GM12878 (cell line): ENCODE results near the gene SPOCK1.

Experiments
- EP300 ChIP-seq, 2 experiments: fragments of 150-350 bp in 1 of 2; IDR thresholded peaks; 2 replicates each; pipeline ENCODE4 v1.6.1; 2011 to 2012; ENCODE audit warnings: low read depth in 2 of 2, low read length in 2 of 2, borderline replicate concordance in 1 of 2, improper control_type of control experiment in 1 of 2, inconsistent platforms in 1 of 2; ENCODE audit not compliant: control insufficient read depth in 1 of 2
- POLR2A ChIP-seq: IDR thresholded peaks from 2 replicates; pipeline ENCODE4 v1.6.1; 2011; ENCODE audit warnings: low read depth, mild to moderate bottlenecking, low read length
- POLR2AphosphoS5 ChIP-seq: IDR thresholded peaks from 2 replicates; pipeline ENCODE4 v1.6.1; 2011; ENCODE audit warnings: mild to moderate bottlenecking, low read length, inconsistent platforms
- TF ChIP-seq, protein P1 (sequence below): fragments of 450-650 bp; IDR thresholded peaks from 2 replicates; pipeline ENCODE4 v1.6.1; 2018; ENCODE audit warnings: mild to moderate bottlenecking, low read depth, moderate library complexity; ENCODE audit not compliant: partially characterized antibody
- TF ChIP-seq, protein P2 (sequence below): IDR thresholded peaks from 2 replicates; pipeline ENCODE4 v1.6.1; 2012; ENCODE audit warnings: mild to moderate bottlenecking, low read depth, low read length
- TF ChIP-seq, protein P3 (sequence below), 3 experiments: IDR thresholded peaks in 2 of 3; conservative IDR thresholded peaks in 1 of 3; 2 replicates each; pipeline ENCODE4 v1.5.1; 2011; ENCODE audit warnings: low read depth in 3 of 3, low read length in 3 of 3, mild to moderate bottlenecking in 3 of 3, control low read depth in 2 of 3, moderate library complexity in 2 of 3, inconsistent platforms in 1 of 3, mixed read lengths in 1 of 3; ENCODE audit not compliant: control insufficient read depth in 2 of 3, insufficient read depth in 1 of 3; ENCODE audit errors: extremely low read depth in 1 of 3

DNA sequence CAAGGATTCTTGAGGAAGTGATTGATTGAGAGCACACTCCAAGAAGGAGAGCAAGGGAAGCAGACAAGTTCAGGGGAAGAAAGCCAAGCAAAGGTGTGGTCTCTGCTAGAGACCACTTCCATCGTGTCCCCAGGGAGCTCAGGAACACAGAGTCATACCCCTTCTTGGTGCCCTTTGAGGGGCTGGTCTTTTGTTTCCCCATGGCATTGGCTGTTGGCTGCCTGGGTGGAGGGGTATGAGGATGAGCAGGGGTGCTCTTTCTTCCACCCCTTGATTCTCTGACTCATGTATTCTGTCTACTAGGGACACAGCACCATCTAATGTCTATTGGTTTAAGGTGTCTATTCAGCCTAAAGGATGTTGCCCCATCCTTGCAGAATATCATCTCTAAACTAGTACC, 11.5 kb upstream of the SPOCK1 start:
- TF ChIP-seq EP300 (IDR thresholded peaks at IDR 0.05; ENCODE audit: borderline replicate concordance in 1 of 2, control insufficient read depth in 1 of 2, low read depth in 2 of 2, low read length in 2 of 2) = no peak
- TF ChIP-seq, protein P1, sequence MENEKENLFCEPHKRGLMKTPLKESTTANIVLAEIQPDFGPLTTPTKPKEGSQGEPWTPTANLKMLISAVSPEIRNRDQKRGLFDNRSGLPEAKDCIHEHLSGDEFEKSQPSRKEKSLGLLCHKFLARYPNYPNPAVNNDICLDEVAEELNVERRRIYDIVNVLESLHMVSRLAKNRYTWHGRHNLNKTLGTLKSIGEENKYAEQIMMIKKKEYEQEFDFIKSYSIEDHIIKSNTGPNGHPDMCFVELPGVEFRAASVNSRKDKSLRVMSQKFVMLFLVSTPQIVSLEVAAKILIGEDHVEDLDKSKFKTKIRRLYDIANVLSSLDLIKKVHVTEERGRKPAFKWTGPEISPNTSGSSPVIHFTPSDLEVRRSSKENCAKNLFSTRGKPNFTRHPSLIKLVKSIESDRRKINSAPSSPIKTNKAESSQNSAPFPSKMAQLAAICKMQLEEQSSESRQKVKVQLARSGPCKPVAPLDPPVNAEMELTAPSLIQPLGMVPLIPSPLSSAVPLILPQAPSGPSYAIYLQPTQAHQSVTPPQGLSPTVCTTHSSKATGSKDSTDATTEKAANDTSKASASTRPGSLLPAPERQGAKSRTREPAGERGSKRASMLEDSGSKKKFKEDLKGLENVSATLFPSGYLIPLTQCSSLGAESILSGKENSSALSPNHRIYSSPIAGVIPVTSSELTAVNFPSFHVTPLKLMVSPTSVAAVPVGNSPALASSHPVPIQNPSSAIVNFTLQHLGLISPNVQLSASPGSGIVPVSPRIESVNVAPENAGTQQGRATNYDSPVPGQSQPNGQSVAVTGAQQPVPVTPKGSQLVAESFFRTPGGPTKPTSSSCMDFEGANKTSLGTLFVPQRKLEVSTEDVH = no peak
- TF ChIP-seq, protein P2, sequence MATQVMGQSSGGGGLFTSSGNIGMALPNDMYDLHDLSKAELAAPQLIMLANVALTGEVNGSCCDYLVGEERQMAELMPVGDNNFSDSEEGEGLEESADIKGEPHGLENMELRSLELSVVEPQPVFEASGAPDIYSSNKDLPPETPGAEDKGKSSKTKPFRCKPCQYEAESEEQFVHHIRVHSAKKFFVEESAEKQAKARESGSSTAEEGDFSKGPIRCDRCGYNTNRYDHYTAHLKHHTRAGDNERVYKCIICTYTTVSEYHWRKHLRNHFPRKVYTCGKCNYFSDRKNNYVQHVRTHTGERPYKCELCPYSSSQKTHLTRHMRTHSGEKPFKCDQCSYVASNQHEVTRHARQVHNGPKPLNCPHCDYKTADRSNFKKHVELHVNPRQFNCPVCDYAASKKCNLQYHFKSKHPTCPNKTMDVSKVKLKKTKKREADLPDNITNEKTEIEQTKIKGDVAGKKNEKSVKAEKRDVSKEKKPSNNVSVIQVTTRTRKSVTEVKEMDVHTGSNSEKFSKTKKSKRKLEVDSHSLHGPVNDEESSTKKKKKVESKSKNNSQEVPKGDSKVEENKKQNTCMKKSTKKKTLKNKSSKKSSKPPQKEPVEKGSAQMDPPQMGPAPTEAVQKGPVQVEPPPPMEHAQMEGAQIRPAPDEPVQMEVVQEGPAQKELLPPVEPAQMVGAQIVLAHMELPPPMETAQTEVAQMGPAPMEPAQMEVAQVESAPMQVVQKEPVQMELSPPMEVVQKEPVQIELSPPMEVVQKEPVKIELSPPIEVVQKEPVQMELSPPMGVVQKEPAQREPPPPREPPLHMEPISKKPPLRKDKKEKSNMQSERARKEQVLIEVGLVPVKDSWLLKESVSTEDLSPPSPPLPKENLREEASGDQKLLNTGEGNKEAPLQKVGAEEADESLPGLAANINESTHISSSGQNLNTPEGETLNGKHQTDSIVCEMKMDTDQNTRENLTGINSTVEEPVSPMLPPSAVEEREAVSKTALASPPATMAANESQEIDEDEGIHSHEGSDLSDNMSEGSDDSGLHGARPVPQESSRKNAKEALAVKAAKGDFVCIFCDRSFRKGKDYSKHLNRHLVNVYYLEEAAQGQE = no peak
- TF ChIP-seq, protein P3, sequence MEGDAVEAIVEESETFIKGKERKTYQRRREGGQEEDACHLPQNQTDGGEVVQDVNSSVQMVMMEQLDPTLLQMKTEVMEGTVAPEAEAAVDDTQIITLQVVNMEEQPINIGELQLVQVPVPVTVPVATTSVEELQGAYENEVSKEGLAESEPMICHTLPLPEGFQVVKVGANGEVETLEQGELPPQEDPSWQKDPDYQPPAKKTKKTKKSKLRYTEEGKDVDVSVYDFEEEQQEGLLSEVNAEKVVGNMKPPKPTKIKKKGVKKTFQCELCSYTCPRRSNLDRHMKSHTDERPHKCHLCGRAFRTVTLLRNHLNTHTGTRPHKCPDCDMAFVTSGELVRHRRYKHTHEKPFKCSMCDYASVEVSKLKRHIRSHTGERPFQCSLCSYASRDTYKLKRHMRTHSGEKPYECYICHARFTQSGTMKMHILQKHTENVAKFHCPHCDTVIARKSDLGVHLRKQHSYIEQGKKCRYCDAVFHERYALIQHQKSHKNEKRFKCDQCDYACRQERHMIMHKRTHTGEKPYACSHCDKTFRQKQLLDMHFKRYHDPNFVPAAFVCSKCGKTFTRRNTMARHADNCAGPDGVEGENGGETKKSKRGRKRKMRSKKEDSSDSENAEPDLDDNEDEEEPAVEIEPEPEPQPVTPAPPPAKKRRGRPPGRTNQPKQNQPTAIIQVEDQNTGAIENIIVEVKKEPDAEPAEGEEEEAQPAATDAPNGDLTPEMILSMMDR (IDR thresholded peaks at IDR 0.05 in 2 of 3, conservative IDR thresholded peaks at IDR 0.05 in 1 of 3; ENCODE audit: control insufficient read depth in 2 of 3, extremely low read depth in 1 of 3, insufficient read depth in 1 of 3, low read depth in 3 of 3, low read length in 3 of 3) = no peak
- TF ChIP-seq POLR2AphosphoS5 = no peak
- TF ChIP-seq POLR2A = no peak
